Activated CD4-positive, CD25-positive, alpha-beta regulatory T cell treated with anti-CD3 and anti-CD28 coated beads, Interleukin-2, amount 50 U/mL, for 72 hours (primary cell): ENCODE results near the gene ARHGEF4.
A peak's percentile ranks its signal among the peaks of the same experiment; 100 is the strongest.

Experiments used
- DNase-seq: peaks from one replicate; pipeline ENCODE4 v3.0.0; 2021

The ARHGEF4 gene

GRCh38 chr2:130864830-130865800 is 28.4 kb downstream of the ARHGEF4 start:
- no peak for DNase-seq

GRCh38 chr2:130869441-130870160 is 32.9 kb downstream of the ARHGEF4 start:
- no peak for DNase-seq

GRCh38 chr2:130870161-130870485 is 33.4 kb downstream of the ARHGEF4 start:
- DNase-seq: no peak

- no peak for DNase-seq
Observed at GRCh38 chr2:130870779-130871178, 34.1 kb downstream of the ARHGEF4 start.

GRCh38 chr2:130871843-130872740 is 35.4 kb downstream of the ARHGEF4 start:
- DNase-seq: no peak

GRCh38 chr2:130872741-130873125 is 36.0 kb downstream of the ARHGEF4 start:
- no peak for DNase-seq

- peak; percentile 70 for DNase-seq
Observed at GRCh38 chr2:130873700-130874346, 37.1 kb downstream of the ARHGEF4 start.

GRCh38 chr2:130874512-130874911 is 37.8 kb downstream of the ARHGEF4 start:
- DNase-seq: no peak

- DNase-seq: no peak
Observed at GRCh38 chr2:130875935-130876334, 39.2 kb downstream of the ARHGEF4 start.

GRCh38 chr2:130877258-130877657 is 40.5 kb downstream of the ARHGEF4 start:
- DNase-seq: no peak

- DNase-seq: no peak
Observed at GRCh38 chr2:130878316-130878715, 41.6 kb downstream of the ARHGEF4 start.

GRCh38 chr2:130878933-130879332 is 42.2 kb downstream of the ARHGEF4 start:
- no peak for DNase-seq

GRCh38 chr2:130882111-130882690 is 45.5 kb downstream of the ARHGEF4 start:
- DNase-seq: no peak

GRCh38 chr2:130882991-130883390 is 46.3 kb downstream of the ARHGEF4 start:
- DNase-seq: no peak

GRCh38 chr2:130883496-130883895 is 46.8 kb downstream of the ARHGEF4 start:
- no peak for DNase-seq

- no peak for DNase-seq
Observed at GRCh38 chr2:130884013-130884412, 47.3 kb downstream of the ARHGEF4 start.

GRCh38 chr2:130884503-130884902 is 47.8 kb downstream of the ARHGEF4 start:
- DNase-seq: no peak

- no peak for DNase-seq
Observed at GRCh38 chr2:130887643-130888042, 50.9 kb downstream of the ARHGEF4 start.

- DNase-seq: no peak
Observed at GRCh38 chr2:130890941-130891669, 54.4 kb downstream of the ARHGEF4 start.

GRCh38 chr2:130891966-130892365 is 55.3 kb downstream of the ARHGEF4 start:
- DNase-seq: no peak
